ENCODE results near the gene C1QTNF2.
"Not testable (repeated sequence)": the region's sequence is repeated elsewhere in the genome, so short reads cannot be mapped to it uniquely, and the experiment has no call there.

The C1QTNF2 gene

DNA sequence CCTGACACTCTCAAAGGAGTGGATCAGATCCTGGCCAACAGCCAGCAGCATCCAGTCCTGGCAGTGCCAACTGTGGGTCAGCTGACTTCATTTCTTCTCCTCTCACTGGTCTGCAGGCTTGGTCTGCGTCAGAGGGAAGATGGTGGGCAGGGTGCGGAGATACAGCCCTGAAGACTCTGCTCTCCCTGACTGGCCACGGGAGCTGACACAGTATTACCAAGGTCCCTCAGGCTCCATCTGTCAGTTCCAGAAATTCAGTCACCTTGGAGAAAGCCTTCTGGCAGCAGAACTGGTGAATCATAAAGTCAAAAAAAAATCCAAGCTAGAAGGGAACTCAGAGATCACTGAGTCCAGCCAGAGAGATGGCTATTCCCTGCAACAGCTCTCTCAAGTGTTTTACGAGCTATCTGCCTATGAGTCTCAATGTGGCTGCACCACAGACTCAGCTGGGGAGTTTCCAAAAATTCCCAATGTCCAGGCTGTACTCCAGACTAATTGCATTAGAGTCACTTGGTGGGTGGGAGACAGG, 27.9 kb downstream of the C1QTNF2 start:
- DNase-seq (ENCODE audit: low spot score), result no peak

DNA sequence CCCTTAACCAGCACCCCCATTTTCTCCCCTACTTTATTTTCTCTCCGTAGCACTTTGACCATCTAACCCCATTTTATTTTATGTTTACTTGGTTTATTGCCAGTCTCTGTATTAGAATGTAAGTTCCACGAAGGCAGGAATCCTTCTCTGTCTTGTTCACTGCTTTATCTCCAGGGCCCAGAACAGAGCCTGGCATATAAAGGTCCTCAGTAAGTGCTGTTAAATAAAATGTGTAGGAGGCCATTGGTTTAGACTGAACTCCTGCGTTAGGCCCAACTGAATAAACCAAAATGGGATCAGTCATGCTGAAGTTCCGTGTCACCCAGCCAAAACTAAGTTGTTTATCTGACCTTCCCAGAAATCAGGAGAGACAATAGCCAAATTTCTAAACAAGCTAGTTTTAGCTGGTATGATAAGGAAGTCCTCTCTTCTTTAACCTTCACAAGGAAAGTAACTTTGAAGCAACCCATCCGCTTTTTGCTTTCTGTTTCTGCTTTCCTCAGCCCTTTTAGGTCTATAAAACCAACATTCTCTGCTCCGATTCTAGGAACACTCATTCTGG, 29.0 kb downstream of the C1QTNF2 start:
- no peak for DNase-seq (ENCODE audit: low spot score)

DNA sequence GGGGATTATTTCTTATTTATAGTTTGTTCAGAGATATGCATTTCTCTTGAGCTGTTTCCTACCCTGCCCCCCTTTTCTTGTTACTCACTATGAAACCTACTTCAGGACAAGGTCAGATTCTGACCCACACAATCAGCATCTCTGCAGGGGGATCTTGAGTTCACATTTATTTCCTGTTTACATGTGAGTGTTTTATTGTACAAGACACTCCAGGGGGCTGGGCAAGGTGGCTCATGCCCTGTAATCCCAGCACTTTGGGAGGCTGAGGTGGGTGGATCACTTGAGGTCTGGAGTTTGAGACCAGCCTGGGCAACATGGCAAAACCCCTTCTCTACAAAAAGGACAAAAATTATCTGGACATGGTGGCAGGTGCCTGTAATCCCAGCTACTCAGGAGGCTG, 29.9 kb downstream of the C1QTNF2 start:
- DNase-seq (ENCODE audit: low spot score), result not testable (repeated sequence)

DNA sequence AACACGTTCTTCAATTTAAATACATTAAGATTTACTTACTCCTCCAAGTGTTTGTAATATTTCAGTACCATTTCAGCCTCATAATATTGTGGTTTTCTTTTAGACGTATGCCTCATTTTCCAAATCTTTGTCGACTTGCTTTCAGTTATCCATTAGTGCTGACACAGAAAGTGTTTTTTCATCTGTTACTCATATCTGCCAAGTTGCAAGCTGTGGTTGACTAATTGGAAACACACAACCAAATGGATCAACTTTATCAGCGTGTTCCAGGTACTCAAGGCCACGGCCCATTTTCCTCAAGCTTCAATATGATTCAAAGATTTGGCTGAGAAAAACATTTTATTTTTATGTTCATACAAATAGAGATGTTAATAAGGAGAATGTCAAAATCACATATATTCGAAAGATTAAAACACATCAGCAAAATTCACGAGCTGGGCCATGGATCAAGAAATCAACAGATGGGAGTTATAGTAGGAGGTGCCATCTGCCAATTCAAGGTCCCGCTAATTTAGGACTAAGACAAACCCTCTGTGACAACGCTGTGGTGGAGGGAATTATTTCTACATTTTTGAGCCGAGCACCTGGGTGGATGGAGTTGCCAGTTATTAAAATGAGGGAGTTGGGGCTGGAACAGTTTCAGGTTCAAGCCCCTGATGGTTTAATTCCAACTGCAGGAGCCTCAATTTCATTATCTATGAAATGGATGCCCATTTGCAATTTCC, 30.9 kb downstream of the C1QTNF2 start:
- no peak for DNase-seq (ENCODE audit: low spot score)

DNA sequence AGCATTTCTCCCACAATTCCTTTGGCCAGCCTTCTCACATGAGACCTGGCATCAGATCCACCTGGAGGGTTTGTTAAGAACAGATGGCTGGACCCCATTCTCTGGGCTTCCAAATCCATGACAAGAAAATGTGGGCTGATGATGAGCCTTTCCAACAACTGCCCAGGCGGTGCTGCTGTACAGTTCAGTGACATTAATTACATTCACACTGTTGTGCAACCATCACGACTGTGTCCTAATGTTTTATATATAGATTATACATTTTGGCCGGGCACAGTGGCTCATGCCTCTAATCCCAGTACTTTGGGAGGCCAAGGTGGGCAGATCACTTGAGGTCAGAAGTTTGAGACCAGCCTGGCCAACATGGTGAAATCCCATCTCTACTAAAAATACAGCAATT, 35.7 kb downstream of the C1QTNF2 start:
- not testable (repeated sequence) for DNase-seq (ENCODE audit: low spot score)

DNA sequence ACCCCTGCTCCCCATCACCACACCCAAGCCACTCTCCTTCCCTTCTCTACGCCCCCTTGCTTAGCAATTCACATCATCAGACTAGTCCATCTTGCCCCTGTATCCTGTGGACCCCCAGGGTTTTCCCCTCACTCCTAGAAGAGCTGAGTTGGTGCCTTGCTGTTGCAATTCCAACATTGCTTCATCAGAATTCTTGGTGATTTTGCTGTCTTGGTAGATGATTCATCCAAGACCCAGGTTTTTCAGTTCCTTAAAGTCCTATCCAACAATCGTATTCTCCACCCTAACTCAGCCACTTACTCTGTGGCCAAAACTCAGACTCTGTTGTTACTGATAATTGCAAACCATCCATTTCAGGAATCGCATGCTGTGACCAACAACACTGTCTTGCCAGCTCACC, 36.7 kb downstream of the C1QTNF2 start:
- DNase-seq (ENCODE audit: low spot score), result no peak

DNA sequence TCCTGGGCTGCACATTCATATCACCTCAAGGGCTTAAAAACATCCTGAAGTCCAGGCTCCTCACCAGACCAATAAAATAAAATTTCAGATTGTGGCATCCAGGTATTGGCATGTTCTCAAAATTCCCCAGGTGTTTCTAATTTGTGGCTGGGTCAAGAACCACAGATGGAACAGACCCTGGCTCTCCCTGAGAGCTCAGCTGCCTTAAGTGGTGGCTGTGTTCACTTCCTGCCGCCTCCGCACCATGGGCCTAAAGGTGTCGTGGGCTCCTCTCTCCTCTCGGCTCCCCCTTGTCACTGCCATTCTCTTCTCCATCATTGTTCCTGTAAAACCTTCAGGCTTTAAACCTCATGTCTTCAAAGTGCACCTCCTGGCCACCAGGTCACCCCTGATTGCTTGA, 40.2 kb downstream of the C1QTNF2 start:
- no peak for DNase-seq (ENCODE audit: low spot score)

DNA sequence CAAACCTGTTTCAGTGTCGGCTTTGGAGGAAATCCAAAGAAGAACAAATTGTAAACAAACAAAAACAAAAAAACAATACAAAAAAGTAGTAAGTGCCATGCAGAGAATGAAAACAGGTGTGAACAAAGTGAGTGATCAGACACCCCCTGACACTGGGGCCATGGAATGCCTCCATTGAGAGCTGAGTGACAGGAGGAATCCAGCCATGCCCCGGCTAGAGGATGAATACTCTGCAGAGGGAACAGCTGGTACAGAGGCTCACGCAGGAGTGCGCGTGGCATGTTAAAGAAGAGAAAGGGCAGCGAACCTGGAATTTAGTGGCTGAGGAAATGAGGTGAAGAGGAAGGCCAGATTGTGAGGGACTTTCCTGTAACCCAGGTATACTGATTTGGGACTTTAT, 42.6 kb downstream of the C1QTNF2 start:
- DNase-seq (ENCODE audit: low spot score), result no peak

DNA sequence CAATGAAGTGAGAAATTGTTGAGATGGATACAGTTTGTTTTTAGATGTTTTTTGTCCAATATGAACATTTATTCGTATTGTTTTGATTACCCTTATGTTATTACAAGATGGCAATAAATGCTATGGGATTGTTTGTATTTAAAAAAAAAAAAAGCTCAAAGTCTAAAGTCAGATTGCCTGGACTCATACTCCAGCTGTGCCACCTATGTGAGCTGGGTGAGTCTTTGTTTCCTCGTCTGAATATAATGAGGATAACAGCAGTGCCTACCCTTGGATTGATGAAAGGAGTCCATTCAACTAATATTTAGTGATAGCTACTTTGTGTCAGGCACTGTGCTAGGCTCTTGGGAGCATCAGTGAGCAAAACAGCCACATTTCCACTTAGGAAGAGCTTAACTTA, 43.4 kb downstream of the C1QTNF2 start:
- DNase-seq (ENCODE audit: low spot score), result no peak

DNA sequence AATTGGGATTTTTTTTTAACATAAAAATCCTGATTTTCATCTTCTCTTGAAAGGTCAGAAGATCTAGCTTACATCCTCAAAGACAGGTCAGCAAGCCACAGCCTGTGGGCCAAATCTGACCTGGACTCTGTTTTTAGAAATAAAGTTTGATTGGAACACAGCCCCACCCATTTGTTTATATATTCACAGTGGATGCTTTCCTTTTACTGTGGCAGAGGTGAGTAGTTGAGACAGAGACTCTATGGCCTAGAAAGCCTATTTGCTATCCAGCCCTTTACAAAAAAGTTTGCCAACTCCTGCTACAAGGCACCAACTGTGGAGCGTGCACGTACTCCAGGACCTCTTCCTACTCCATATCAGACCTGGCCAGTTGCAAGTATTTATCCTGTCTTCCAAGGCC, 44.7 kb downstream of the C1QTNF2 start:
- no peak for DNase-seq (ENCODE audit: low spot score)

DNA sequence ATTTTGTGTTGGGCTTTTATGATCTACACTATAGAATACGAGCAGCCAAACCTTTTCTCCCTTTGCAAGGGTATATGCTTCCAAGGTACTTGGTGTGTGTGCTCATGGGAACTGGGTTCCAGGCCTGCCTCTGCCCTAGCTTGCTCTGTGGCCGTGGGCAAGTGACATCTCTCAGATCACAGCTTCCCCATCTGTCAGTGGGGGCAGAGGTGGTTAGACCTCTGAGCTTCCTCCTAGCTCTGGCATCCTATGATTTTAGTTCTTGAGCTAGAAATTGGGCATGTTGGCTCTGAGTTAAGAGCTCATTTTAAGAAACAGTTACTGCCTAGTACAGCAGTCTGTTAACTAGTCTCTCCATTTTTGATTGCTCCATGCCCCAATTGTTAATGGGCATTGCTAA, 45.5 kb downstream of the C1QTNF2 start:
- no peak for DNase-seq (ENCODE audit: low spot score)

DNA sequence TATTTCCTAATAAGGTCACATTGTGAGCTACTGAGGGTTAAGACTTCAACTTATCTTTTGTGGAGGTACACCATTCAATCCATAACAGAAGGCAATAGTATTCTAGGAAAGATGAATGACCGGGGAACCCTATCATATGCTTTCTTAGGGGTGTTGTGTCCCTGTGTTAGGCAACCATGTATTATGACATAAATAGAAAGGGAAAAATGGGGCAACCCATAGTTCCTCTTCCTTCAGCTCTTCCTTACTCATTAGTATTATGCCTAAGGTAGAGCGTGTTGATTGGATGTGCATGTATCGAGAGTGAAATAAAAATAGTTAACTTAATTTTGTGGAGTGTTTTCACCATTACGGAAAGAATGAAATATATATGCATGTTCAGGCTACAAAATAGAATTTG, 52.0 kb downstream of the C1QTNF2 start:
- DNase-seq (ENCODE audit: low spot score), result no peak

DNA sequence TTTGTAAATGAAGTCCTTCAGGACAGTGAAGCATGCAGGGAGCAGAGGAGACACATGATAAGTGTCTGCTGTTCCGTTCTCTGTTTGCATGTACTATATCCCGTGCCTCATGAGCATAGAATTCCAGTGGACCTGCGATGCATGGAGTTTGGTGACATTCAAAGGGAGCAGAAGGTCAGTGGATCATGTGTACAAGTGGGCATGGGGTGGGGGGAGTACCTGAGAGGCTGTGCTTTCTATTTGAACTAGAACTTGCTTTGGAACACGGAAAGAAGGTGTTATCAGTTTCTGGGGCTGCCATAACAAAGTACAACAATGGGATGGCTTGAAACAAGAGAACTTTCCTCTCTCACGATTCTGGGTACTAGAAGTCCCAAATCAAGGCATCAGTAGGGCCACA, 53.0 kb downstream of the C1QTNF2 start:
- no peak for DNase-seq (ENCODE audit: low spot score)

DNA sequence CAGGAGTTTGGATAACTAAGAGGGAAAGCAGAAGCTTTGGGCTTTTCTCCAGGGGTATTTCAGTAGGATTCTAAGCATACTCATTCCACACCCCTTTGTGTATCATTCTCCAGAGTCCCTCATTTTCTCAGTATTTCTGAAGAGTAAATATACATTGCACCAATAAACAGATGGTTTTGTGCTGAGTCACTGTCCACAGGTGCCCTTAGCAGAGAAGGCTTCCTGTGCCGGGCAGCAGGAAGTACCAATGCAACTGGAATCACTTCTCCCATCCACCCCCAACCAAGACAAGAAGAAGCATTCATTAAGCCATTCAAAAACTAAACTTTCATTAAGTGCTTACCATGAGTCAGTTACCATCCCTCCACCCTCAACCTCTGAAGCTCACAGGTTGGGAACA, 54.5 kb downstream of the C1QTNF2 start:
- no peak for DNase-seq (ENCODE audit: low spot score)

DNA sequence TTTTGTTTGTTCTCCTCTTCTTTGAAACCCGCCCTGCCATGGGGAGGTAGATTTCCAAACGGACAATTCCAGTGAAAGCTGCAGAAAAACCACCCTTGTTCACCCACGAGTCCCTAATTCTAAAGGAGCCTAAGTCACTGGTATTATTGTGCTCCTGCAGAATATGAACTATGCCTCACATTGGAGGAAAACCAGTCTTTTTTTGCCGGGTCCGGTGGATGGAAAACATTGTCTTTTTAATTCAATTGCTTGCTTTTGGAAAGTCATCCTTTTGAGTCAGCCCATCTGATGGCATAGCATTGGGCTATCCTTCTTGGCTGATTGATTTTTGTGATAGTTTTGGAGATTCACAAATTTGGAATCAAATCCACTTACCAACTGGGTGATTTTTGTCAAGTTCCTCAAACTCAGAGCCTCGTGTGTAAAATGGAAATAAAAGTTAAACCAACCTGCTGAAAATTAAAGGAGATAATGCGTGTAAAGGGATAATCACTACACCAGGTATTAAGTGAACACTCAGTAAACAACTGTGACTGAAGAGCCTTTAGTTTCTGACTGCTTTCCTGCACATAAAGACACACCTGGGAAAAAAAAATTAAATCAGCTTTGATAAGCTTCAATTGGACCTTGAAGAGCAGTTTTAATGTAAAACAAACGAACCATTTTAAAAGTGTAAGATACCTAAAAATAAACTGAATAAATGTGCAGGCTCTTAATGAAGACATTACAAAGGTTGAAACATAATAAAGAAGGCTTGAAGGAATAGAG, 57.3 kb downstream of the C1QTNF2 start:
- peak; percentile 16 for DNase-seq (ENCODE audit: low spot score)

DNA sequence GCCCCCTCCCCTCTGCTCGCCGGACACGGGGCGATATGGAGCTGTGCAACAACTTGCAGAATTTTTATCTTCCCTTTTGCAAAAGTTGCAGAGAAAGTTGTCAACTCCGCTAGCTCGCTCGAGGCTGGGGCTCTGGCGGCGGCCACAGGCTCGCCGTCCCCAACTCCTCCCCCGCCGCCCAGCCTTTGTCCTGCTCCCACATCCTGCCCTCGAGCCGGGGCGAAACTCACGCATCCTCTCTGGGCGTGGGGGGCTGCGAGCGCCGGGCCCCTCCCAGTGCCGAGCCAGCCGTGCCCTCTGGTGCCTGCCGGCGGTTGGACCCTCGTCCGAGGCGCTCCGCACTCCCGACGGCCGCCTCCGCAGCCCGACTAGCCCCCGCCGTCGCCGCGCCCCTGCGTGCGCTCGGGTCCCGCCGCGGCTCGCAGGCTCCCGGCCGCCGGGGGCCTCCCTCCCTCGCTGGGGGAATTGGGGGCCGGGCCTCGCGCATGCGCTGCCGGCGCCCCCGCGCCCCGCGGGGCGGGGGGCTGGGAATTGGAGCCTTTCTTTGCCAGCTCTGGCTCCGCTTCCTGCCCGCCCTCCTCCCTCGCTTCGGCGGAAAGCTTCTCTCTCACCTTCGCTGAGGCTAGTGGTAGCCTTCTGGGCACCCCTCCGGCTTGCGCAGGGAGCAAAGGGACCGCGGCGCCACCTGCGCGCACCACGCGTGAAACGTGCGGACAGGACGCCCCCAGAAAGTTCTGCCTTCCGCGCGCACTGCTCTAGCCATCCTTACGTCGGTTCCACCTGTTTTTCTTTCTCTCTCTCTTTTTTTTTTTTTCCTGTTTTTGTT, 58.1 kb downstream of the C1QTNF2 start, which contains the start of gene CCNJL:
Gene CCNJL (minus strand): TSS at position 431 of the 826 bp plus-strand sequence. CDS start 641 bp downstream, outside the sequence.
- peak; percentile 64 for DNase-seq (ENCODE audit: low spot score)

DNA sequence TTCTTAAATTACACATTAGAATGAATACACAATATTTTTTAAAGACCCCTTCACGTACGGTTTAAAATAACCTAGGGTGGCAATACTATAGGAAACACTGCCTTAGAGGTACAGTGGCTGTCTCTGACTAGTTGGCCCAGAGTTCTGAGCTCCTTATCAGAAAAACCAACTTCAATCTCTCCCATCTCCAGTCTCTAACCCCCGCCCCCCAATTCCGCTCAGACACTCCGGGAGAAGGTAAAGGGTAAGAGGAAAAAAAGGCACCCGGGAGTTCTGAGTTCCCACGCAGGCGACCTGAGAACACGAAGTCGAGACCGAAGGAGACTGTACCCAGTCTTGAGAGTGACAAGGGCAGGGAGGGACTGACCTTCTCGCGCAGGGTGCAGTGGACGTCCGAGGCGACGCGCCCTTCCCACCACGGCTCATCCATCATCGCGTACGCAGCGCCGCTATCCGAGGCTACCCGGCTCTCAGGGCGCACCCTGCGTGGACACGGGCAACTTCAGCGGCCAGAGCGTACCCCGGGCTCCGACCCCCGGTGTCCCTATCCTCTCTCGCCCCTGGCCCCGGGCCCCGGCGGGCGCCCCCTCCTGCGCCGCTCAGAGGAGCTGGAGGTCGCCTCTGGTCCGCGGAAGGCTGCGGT, 58.8 kb downstream of the C1QTNF2 start:
- DNase-seq (ENCODE audit: low spot score), result peak; percentile 14

DNA sequence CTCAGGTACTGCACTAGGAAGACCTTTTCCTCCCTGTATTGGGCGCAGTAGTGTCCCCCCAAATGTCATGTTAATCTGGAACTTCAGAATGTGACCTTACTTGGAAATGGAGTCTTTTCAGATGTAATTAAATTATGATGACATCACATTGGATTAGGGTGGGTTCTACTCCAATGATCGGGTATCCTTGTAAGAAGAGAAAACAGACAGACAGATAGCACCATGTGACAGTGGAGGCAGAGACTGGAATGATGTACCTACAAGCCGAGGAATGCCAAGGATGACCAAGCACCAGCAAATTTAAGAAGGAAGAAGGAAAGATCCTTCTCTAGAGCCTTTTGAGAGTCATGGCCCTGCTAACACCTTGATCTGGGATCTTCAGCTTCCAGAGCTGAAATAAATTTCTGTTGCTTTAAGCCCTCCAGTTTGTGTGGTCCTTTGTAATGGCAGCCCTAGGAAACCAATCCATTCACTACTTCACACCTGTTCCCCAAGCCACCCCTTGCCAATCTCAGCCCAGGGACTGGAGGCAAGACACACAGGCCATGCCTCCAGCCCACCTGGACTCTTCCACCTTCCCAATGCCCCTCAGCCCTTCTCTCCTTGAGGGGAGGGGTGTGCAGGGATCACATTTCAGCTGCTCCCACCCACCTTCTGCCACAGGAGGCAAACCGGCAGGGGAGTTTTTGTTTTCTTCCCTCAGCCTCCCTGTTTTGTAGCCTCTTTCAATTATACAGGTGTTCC, 59.7 kb downstream of the C1QTNF2 start:
- DNase-seq (ENCODE audit: low spot score), result no peak

DNA sequence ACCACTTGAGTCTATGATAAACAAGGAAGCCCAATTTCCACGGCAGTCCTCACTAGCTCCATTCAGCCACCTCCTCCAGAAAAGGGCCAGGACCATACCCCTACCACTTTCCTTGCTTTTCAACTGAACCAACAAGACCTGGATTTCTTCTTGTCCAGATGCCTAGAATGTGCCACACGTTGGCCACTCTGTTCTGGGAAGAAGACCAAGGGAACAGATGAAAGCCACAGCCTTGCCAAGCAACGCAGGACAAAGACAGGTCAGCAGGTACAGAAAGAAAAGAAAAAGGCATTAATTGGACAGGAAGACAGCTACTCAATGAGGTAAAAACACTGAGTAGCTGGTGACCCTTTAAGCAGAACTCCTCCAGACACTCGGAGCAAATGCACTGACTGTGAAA, 60.3 kb downstream of the C1QTNF2 start:
- DNase-seq (ENCODE audit: low spot score), result no peak

DNA sequence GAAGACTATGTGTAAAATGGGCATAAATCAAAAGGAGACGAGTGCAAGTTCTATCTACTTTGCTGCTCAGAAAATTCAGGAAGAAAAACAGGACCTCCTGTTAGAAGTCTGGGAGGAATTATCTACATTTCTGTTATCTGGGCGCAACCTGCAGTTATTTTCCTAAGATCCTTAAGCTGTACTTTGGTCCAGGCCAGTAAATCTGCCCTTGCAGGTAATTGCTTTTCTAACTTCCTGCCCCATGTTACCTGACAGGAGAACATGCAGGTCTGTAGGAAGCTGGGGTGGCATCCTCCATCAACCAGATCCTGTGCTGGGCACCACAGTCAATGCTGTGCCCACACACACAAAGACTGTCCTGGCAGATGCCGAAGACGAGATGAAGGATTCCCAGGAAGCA, 63.7 kb downstream of the C1QTNF2 start:
- DNase-seq (ENCODE audit: low spot score), result no peak
